Astrocyte of the cerebellum (primary cell): Measurements from ENCODE around the gene ZNF358.

Experiments
- DNase-seq: peaks from one replicate; pipeline ENCODE4 v3.0.0-alpha.2; 2011; ENCODE audit warnings: low read depth
- H3K4me3 ChIP-seq: 2 replicates; pipeline ENCODE4 v1.5.1; 2011; ENCODE audit warnings: mild to moderate bottlenecking, low read depth, low read length, moderate library complexity
- CTCF ChIP-seq: IDR thresholded peaks from 2 replicates; pipeline ENCODE4 v1.5.1; 2012; ENCODE audit warnings: low read length, low read depth, moderate library complexity, mild to moderate bottlenecking; ENCODE audit errors: missing control alignments
- in situ Hi-C: cut with HindIII; loops from 2 replicates; pipeline ENCODE4 v1.10.0; 2017; ENCODE audit warnings: low sequenced_read_pairs

The ZNF358 gene

GRCh38 chr19:7471696-7472615 lies 43.9 kb upstream of the ZNF358 start:
- no peak overlapping the region for H3K4me3 ChIP-seq
- in situ Hi-C loops, result no loop called here
- TF ChIP-seq CTCF, result no peak
- no peak for DNase-seq

GRCh38 chr19:7475665-7476064 lies 40.2 kb upstream of the ZNF358 start:
- no peak for TF ChIP-seq CTCF
- no peak for DNase-seq
- H3K4me3 ChIP-seq, result no peak overlapping the region
- in situ Hi-C loops, result no loop called here

- in situ Hi-C loops, result no loop called here
Measured at GRCh38 chr19:7476241-7476640, 39.7 kb upstream of the ZNF358 start.

GRCh38 chr19:7476777-7477494 lies 39.0 kb upstream of the ZNF358 start:
- no peak for TF ChIP-seq CTCF
- in situ Hi-C loops, result no loop called here
- DNase-seq, result no peak
- H3K4me3 ChIP-seq, result no peak overlapping the region

More at GRCh38 chr19:7476241-7476640, 39.7 kb upstream of the ZNF358 start:
- TF ChIP-seq CTCF, result no peak
- DNase-seq, result no peak
- H3K4me3 ChIP-seq, result no peak overlapping the region

GRCh38 chr19:7477758-7478157 lies 38.1 kb upstream of the ZNF358 start:
- H3K4me3 ChIP-seq, result no peak overlapping the region

More at GRCh38 chr19:7477758-7478157, 38.1 kb upstream of the ZNF358 start:
- no peak for DNase-seq
- in situ Hi-C loops, result no loop called here
- no peak for TF ChIP-seq CTCF
